Small intestine (tissue), 16 donors: Measurements from ENCODE around the gene C12orf50. TPM values are rescaled to one million over a fixed set of nuclear protein-coding genes. Genes with fewer than 3 reads are reported as not detected.

Experiments
- DNase-seq, 2 donors: peaks; one replicate each; pipeline versions ENCODE4 v3.0.0 to v3.0.0-alpha.2; 2013
- FAIRE-seq: peaks from 2 replicates; lab custom pipeline; 2012; peaks lifted over from hg19 to GRCh38; lab: Jason Lieb, UNC
- H3K27ac ChIP-seq, 3 donors: one replicate each; pipeline ENCODE4 v1.5.1; 2013; ENCODE audit warnings: low read length in 2 of 3, mild to moderate bottlenecking in 2 of 3, control low read depth in 1 of 3, inconsistent platforms in 1 of 3, low read depth in 1 of 3, moderate library complexity in 1 of 3
- H3K27me3 ChIP-seq, 3 donors: one replicate each; pipeline ENCODE4 v1.6.1; 2013; ENCODE audit warnings: low read length in 3 of 3, inconsistent platforms in 1 of 3; ENCODE audit not compliant: control insufficient read depth in 3 of 3, insufficient read depth in 3 of 3
- H3K36me3 ChIP-seq, 3 donors: one replicate each; pipeline ENCODE4 v1.6.1; 2013; ENCODE audit warnings: low read length in 3 of 3, inconsistent platforms in 1 of 3, low read depth in 1 of 3, mild to moderate bottlenecking in 1 of 3, moderate library complexity in 1 of 3; ENCODE audit not compliant: control insufficient read depth in 3 of 3, insufficient read depth in 2 of 3
- H3K4me1 ChIP-seq, 3 donors: one replicate each; pipeline ENCODE4 v1.6.1; 2013; ENCODE audit warnings: low read length in 2 of 3, inconsistent platforms in 1 of 3, low read depth in 1 of 3, mild to moderate bottlenecking in 1 of 3, moderate library complexity in 1 of 3; ENCODE audit not compliant: control insufficient read depth in 3 of 3, insufficient read depth in 2 of 3
- H3K4me3 ChIP-seq, 3 donors: one replicate each; pipeline ENCODE4 v1.5.1; 2013; ENCODE audit warnings: low read length in 3 of 3, control low read depth in 1 of 3, inconsistent platforms in 1 of 3, low read depth in 1 of 3, mild to moderate bottlenecking in 1 of 3, moderate library complexity in 1 of 3
- H3K9me3 ChIP-seq, 2 donors: one replicate each; pipeline ENCODE4 v1.6.1; 2013; ENCODE audit warnings: low read depth in 1 of 2, low read length in 1 of 2; ENCODE audit not compliant: control insufficient read depth in 2 of 2, insufficient read depth in 1 of 2
- WGBS, 3 donors: extraction: QIAGEN DNeasy Blood & Tissue Kit; methylation state at CpG; one replicate each; pipeline ENCODE4 v1.1.7; 2013; 5-methylcytosine and 5-hydroxymethylcytosine counted together
- long read RNA-seq, 10 donors: transcript quantifications; one replicate each; lab custom pipeline, GENCODE V29; 2026
- polyA plus RNA-seq, 4 donors: library from polyadenylated mRNA; stranded (reverse) in 3 of 4; unstranded in 1 of 4; fragments of 200-250 nt in 3 of 4; fragments of 120-200 nt in 1 of 4; gene quantifications; one replicate each; pipeline versions ENCODE4 v1.2.1 to v1.2.3, GENCODE V29; 2013
- donor health status: healthy with polysubstance abuse.
- donor health status: control.
- donor health status: control.
- donor health status: Bipolar disorder and iron deficiency.
- donor health status: healthy.

The C12orf50 gene, protein sequence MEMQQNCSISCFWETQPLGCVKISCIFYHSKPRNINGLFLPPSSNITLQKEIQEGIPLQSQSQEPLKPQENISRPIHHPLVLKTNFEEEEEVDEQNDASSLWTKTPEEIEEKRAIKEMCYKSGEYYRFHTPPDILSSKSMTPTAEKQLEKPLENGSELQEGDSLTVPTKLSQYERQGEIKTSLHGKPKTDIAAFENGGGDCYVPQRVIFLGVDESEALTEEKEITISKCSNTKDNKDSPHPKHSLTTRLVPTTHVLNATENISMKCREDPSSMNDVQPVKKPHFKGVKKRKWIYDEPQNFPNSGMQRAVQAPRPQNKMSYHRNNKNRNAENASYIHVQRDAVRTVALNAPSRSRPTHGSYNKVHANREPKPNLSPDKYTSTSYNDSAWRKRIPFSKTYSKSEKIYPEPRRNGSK
- under 1 TPM in 1 of 4 donors, not detected in 3; 0.04 TPM for polyA plus RNA-seq
- long read RNA-seq, donor 1, partial matches to known transcripts: 21 of 27 reads
- long read RNA-seq, donor 1, other reads (novel, unspliced or antisense): 6 of 27 reads
- long read RNA-seq, donor 2: 0 reads
- long read RNA-seq, donor 3: 0 reads
- long read RNA-seq, donor 4: 0 reads
- long read RNA-seq, donor 5: 0 reads
- long read RNA-seq, donor 6: 0 reads
- long read RNA-seq, donor 7: 0 reads
- long read RNA-seq, donor 8: 0 reads
- long read RNA-seq, donor 9: 0 reads
- long read RNA-seq, donor 10: 0 reads

DNA sequence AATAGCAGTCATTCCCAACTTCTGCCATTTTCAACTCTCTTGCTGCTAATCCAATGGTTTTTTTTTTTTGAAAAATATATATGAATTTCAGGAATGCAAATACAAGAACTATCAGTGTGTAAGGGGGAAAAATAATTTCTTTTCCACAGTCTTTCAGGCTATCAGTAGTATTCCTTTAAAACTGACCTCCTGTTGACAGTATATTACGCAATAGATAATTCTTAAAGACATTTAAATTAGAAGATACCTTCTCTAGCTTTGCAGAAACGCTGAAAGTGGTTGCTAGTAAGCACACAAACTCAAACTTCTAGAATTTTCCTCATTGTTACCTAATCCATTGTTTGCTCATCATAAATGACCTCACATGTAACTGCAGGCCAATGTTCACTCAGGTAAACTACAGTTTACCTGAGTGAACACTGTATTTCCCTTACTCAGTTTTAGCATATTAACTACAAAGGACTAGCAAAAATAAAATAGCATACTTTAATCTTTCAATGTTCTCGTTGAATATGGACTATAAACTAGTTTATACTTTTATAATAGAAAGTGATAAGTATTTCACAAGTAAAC is at the start of gene C12orf50:
C12orf50 (minus strand) TSS at position 309 of the 573 bp plus-strand sequence. CDS start 2,439 bp downstream, outside the sequence.
- DNase-seq: peak in 1 of 2 donors; percentile 21
- Histone ChIP-seq H3K4me3 (no peak within 1 kb of the TSS), H3K9me3 (peaks cover 0 to 2% of the 10 kb centered on the region in 2 donors), H3K27ac (no peak within 1 kb of the TSS), H3K27me3 (no peaks in the 10 kb centered on the region), H3K36me3 (no peaks in the 10 kb centered on the region), H3K4me1 (no peaks in the 10 kb centered on the region)
- FAIRE-seq: no peak
- WGBS, 3 donors: 38 to 50% (median 43%) methylated on average over 3 of the region's 3 CpGs

DNA sequence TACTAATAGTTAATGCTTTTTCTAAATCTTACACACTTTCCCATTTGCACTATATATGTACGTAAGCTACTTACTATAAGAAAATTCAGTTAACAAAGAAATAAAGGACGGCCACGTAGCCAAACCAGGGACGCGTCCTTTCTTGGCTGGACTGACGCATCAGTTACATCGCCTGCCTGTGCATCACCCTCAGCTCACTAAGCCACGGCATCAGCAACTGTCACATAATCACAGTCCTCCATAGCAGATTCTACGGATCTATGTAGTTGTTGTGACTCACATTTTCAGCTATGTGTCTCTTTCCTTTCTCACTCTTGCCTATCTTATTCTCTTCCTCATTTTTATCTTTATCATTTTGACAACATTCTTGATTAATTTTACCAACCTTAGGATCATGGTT is 38.1 kb upstream of the C12orf50 start:
- no peaks in the 10 kb centered on the region for H3K9me3 ChIP-seq
- no peaks in the 10 kb centered on the region for H3K27me3 ChIP-seq
- WGBS, 3 donors: 97 to 98% (median 97%) methylated on average over 9 of the region's 9 CpGs
- H3K4me1 ChIP-seq: no peaks in the 10 kb centered on the region
- no peak overlapping the region for H3K4me3 ChIP-seq
- no peak for FAIRE-seq
- H3K27ac ChIP-seq: no peak overlapping the region
- DNase-seq: no peak
- peaks cover 2 to 5% (median 4%) of the 10 kb centered on the region in 3 donors for H3K36me3 ChIP-seq

DNA sequence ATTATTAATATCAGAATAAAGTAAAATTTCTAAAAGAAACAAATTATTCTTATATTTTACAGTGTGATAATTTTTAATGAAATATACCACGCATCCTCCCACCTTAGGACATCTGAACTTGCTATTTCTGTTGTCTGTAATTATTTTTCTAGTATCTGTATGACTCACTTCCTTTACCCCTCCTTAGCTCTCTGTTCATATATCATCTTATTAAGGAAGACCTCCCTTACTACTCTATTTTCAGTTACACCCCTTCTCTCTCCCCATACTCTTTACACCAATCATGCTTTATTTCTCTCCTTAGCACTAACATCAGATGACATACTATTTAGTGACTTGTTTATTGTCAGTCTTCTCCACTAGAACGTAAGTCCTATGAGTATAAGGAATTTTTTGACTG is 34.2 kb upstream of the C12orf50 start:
- DNase-seq (no peak), FAIRE-seq (no peak)
- WGBS, 3 donors: 82 to 94% (median 87%) methylated on average over 2 of the region's 2 CpGs

DNA sequence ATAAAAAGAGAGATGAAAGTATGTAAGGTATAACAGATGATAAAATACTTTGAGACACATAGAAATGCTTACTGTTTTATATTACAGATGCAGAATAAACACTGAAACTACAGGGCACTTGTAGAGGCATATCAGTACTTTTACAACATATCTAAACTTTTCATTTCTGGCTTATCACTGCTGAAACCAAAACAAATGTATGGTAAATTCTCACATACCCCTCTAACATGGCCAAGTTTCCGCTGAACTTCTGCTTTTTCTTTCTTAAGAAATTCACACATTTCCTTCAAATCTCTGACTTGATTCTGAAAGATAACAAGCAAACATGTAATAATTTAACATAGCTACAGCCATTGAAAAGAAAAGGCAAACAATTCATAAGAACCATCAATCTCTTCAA is 33.3 kb upstream of the C12orf50 start:
- WGBS, 3 donors: 69 to 94% (median 91%) methylated on average over 1 of the region's 1 CpG
- H3K9me3 ChIP-seq: no peaks in the 10 kb centered on the region
- no peak overlapping the region for H3K27ac ChIP-seq
- H3K4me3 ChIP-seq: no peak overlapping the region
- FAIRE-seq (no peak), DNase-seq (no peak)
- peaks cover 0 to 15% (median 2%) of the 10 kb centered on the region in 3 donors for H3K36me3 ChIP-seq
- no peaks in the 10 kb centered on the region for H3K4me1 ChIP-seq
- no peaks in the 10 kb centered on the region for H3K27me3 ChIP-seq

More for the DNA sequence above, 34.2 kb upstream of the C12orf50 start:
- peaks cover 0 to 14% (median under 1%) of the 10 kb centered on the region in 3 donors for H3K36me3 ChIP-seq
- H3K27me3 ChIP-seq: no peaks in the 10 kb centered on the region
- no peak overlapping the region for H3K27ac ChIP-seq
- no peaks in the 10 kb centered on the region for H3K4me1 ChIP-seq
- H3K4me3 ChIP-seq: no peak overlapping the region
- H3K9me3 ChIP-seq: no peaks in the 10 kb centered on the region

DNA sequence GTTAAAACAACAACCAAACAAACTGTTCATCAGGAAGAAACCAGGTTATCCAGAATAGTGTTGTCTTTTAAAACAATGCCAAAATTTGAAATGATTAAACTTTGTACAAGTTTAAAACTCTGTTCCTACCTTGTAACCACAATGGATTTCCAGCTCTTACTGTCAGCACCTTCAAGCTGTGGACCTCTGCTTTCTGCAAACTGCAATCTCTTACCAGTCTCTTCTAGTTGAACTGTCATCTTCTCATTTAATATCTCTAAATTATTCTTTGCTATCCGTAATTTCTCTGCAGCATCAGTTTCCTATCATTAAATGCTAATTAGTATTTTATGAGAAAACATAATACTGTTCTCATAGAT is 29.5 kb upstream of the C12orf50 start:
- DNase-seq (no peak), FAIRE-seq (no peak)
- Histone ChIP-seq H3K27ac (no peak overlapping the region), H3K4me3 (no peak overlapping the region), H3K27me3 (no peaks in the 10 kb centered on the region), H3K9me3 (no peaks in the 10 kb centered on the region), H3K4me1 (no peaks in the 10 kb centered on the region), H3K36me3 (peaks cover 2 to 10% (median 6%) of the 10 kb centered on the region in 3 donors)
- whole genome bisulfite sequencing, 3 donors: 92 to 95% (median 94%) methylated on average over 1 of the region's 1 CpG

DNA sequence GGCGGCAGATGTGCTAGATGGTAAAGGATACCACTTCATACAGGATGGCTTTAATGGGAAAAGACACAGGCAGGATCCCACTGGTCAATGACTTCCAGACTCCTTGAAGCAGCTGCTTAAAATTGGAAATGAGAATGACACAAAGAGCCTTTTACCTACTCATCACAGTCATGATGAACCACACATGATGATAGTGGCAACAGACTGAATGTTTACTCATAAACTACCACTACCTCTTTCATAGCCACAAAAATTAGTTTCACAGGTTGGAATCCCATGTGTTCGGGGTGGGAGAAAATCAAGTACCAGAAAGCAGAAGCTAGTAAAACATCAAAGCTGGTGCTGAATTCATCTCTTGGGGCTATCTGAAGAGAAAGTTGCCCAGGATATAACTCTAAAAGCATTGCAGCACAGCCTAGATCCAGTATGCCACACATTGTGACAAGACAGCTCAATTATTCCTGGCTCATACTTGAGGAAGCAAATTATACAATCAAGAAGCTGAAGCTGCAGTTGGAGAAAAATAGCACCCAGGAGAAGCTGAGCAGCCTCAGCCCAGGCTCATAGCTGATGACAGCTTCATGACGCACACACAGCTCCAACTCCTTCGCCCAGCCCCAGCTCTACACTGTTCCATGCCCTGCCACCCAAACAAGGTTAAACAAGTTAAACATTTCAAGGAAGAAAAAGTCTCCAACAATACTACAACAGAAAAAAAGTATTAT is 29.0 kb upstream of the C12orf50 start:
- 95 to 98% (median 95%) methylated on average over 4 of the region's 4 CpGs for WGBS, 3 donors
- Histone ChIP-seq H3K9me3 (no peaks in the 10 kb centered on the region), H3K27ac (no peak overlapping the region), H3K4me1 (no peaks in the 10 kb centered on the region), H3K36me3 (peaks cover 2 to 10% (median 6%) of the 10 kb centered on the region in 3 donors), H3K4me3 (no peak overlapping the region), H3K27me3 (no peaks in the 10 kb centered on the region)
- DNase-seq (no peak), FAIRE-seq (no peak)

DNA sequence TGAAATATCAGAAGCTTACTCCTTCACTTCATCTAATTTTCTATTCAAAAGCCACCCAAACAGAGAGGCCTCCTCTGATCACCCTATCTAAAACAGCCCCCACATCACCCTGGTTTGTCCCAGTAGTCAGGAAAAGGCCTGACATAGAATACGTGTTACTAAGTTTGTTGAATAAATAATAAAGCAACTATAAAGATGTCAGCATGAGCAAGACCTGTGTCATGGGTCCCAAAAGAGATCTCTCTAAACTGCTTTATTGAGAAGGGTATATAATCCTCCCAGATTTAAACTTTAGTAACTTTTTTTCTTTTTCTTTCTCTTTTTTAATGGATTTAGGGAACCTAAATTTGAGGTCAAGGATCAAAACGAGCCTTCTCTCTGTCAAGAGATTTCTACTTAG is 27.4 kb upstream of the C12orf50 start:
- Histone ChIP-seq H3K4me3 (no peak overlapping the region), H3K4me1 (no peaks in the 10 kb centered on the region), H3K9me3 (no peaks in the 10 kb centered on the region), H3K36me3 (peaks cover 2 to 7% (median 6%) of the 10 kb centered on the region in 3 donors), H3K27ac (no peak overlapping the region), H3K27me3 (no peaks in the 10 kb centered on the region)
- FAIRE-seq (no peak), DNase-seq (no peak)
- 85 to 88% (median 85%) methylated on average over 2 of the region's 2 CpGs for WGBS, 3 donors

DNA sequence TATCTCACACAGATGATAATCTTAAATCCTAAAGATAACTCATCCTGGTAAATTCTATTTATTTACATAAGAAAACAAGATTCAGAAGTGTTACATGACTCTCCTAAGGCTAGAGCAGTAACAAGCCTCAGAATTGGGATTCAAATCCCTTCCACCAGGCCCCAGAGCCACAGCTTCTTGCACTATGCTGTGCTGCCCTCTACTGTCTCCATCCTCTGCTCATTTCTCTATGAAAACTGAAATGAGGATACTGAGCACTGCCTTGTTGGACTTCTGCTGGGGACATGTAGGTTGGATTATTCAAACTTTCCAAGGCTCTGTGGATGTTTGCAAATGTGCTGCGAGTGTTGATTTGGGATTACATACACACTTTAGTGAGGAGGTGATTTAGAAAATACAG is 23.5 kb upstream of the C12orf50 start:
- Histone ChIP-seq H3K27ac (no peak overlapping the region), H3K9me3 (no peaks in the 10 kb centered on the region), H3K4me1 (no peaks in the 10 kb centered on the region), H3K36me3 (peaks cover 0 to 8% (median 2%) of the 10 kb centered on the region in 3 donors), H3K27me3 (no peaks in the 10 kb centered on the region), H3K4me3 (no peak overlapping the region)
- 87 to 97% (median 88%) methylated on average over 1 of the region's 1 CpG for WGBS, 3 donors
- FAIRE-seq: no peak
- DNase-seq: peak in 1 of 2 donors; percentile 19
